Measurements from ENCODE around the gene GYS1.
A peak's percentile ranks its signal among the peaks of the same experiment; 100 is the strongest.

The GYS1 gene

DNA sequence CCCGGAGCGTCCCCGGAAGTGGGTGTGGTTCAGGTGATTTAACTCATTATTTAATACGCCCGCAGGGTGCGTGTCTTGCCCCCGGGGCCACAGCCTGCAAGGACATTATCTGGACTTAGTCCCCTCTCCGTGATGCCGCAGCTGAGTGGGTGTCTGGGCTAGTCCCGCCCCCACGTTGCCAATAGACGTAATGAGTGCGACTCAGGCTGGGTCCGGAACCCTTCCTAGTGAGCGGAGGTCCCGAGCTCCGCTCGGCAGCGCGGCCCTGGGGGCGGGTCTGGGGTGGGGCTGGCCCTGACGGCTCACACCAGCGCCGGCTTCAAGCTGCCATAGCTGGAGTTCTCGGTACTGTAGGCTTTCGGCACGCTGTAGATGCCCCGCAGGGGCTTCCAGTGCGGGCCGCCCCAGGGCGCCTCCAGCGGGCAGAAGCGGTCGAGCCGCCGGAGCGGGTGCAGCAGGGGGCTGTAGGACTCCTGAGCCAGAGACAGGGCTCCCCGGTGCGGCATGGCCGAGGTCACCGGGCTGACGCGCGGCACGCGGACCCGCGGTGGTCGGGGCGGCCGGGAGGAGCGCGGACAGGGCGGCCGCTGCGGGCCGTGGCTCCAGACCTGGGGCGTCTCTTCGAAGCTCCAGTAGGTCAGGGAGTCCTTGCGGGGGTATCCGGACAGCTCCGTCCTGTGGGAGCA lies 24.7 kb upstream of the GYS1 start:
- DNase-seq (ENCODE audit: low spot score) = peak; percentile 13

DNA sequence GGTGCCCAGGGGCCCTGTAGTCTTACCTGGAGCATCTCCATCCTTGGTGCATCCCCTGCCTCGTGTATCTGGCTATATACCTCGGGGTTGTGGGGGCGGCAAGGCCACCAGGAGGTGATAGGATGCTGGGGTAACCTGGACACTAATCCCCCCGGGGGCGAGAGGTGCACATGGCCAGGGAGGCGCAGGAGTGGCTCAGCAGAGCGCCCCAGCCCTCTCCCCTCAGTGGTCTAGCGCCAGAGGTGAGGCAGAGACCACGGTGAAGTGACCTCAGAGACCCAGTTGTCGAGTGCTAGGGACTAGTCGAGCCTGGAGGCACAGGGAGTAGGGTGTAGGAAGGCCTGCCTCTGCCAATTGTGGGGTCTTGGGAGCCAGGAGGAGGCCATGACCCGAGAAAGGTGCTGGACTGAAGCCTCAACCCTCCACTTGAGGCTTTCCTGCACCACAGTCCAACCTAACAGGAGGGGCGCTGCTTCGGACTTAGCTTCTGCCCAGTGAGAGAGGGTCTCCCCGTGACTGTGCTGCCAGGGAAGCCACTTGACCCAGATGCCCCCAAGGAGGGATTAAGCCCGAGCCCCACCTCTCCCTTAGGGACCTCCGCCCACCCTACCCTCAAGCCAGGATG lies 24.0 kb upstream of the GYS1 start, which contains the start of gene LHB:
TSS of gene LHB (minus strand) at position 51 of the 625 bp plus-strand sequence. CDS start at position 41, 10 bp downstream.
- DNase-seq (ENCODE audit: low spot score) = no peak

DNA sequence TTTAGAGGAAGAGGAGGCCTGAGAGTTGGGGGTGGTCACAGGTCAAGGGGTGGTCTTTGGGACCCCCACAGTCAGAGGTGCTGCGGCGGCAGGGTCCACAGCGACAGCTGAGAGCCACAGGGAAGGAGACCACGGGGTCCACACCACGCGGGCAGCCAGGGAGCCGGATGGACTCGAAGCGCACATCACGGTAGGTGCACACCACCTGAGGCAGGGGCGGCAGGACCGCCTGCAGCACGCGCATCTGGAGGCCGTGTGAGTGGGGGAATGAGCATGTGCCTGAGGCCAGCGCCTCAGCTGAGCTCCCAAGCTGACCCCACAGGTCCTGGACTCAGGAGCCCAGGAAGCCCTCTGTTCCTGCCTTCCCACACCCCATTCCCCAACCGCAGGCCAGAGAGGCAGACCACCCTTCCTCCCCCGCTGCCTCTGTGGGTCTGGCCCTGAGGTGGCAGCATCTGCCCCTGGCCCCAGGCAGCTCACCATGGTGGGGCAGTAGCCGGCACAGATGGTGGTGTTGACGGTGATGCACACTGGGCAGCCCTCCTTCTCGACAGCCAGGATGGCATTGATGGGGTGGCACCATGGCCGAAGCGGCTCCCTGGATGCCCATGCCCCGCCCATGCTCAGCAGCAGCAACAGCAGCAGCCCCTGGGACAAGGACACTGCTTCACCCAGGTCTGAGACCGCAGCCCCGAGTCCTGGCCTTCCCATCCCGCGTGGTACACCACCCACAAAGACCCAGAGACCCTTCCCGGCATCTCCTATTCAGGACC lies 23.1 kb upstream of the GYS1 start:
- DNase-seq (ENCODE audit: low spot score) = no peak

DNA sequence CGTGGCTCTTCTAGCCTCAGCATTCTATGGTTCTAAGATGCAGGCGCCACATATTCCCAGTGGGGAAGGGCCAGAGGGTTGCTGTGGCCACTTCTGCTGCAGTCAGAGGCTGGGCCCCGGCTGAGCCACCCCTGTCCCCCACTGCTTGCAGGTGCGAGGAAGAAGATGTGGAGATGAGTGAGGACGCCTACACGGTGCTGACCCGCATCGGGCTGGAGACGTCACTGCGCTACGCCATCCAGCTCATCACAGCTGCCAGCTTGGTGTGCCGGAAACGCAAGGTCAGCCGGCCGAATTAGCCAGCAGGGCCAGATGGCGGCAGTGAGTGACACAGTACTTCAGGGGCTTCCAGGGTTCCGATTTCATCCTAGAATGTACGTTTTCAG lies 21.8 kb upstream of the GYS1 start:
- no peak for DNase-seq (ENCODE audit: low spot score)

DNA sequence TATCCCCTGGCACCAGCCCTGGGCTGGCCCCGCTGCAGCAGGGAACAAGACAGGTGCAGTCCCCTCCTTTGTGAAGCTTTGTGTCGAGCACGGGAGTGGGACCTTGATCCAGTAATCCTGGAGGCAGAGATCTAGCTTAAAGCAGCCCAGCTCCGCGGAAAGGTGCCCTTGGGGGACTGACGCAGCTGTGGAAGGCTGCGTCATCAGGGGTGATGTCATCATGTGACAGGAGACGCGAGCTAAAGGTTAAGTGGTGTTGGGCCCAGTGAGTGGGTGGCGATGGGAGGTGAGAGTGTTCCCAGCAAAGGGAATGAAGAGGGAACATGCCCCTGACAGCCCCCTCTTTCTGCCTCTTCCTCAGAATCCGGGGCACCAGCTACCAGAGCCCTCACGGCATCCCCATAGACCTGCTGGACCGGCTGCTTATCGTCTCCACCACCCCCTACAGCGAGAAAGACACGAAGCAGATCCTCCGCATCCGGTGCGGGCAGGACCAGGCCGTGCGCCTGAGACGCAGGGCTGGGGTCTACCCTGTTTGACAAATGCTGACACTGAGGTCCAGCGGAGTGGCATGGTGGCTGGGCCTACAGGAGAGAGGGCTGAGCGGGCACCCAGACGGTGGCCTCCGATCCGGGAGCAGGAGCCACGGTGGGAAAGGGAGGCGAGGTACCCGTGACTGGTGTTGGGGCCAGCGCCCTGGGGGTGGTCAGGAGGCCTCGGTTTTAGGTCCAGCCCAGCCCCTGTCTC lies 21.2 kb upstream of the GYS1 start:
- DNase-seq (ENCODE audit: low spot score) = no peak

DNA sequence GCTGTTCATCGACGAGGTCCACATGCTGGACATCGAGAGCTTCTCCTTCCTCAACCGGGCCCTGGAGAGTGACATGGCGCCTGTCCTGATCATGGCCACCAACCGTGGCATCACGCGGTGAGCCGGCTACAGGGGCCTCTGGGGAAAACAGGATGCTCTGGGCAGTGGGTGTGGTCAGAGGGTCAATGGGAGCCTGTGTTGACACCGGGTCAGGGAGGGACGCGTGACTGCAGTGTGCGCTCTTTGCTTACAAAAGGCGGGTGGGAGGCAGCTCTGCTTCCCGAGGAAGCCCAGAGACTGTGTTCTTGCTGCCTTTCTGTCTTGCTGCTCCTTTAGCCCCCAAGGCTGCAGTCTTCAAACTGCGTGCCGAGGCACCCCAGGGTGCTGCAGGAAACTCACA lies 18.1 kb upstream of the GYS1 start:
- no peak for DNase-seq (ENCODE audit: low spot score)

DNA sequence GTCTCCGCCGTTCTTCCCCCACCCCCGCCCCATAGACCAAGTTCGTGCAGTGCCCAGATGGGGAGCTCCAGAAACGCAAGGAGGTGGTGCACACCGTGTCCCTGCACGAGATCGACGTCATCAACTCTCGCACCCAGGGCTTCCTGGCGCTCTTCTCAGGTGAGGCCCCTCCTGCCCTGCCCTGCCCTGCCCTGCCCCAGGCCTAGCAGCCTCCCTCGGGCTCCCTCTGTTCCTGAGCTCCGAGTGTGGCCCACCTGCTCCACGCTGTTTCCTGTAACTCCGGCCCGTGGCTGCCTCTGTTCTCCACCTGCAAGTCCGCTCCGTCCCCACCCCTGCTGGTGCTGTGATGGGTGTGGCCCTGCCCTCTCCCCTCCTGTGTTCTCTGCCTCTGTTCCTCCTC lies 17.3 kb upstream of the GYS1 start:
- no peak for DNase-seq (ENCODE audit: low spot score)

DNA sequence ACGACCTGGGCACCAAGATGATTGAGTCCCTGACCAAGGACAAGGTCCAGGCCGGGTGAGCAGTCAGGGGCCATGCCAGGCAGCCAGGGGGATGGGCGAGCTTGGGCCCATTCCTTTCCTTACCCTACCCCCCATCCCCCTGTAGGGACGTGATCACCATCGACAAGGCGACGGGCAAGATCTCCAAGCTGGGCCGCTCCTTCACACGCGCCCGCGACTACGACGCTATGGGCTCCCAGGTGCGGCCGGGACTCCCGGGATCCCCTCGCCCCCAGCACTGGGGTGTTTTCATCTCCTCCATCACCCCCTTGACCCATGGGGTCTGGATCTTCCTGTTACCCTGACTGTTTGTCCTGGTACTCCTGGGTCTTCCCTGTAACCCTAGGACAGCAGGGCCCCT lies 16.7 kb upstream of the GYS1 start:
- no peak for DNase-seq (ENCODE audit: low spot score)

DNA sequence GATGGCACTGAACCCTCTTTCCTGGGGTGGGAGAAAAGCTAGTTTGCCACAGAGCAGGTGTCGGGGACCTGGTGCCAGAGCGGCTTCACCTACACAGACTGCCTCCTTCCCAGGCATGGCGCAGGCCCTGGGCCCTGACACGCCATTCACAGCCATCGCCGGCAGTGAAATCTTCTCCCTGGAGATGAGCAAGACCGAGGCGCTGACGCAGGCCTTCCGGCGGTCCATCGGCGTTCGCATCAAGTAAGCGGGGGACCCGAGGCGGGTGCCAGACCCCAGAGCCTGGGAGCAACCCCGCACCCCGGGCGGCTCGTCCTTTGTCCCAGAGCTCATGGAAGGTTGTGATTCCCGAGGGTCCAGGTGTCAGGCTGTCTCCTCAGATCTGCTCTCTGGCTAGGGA lies 13.8 kb upstream of the GYS1 start:
- no peak for DNase-seq (ENCODE audit: low spot score)

DNA sequence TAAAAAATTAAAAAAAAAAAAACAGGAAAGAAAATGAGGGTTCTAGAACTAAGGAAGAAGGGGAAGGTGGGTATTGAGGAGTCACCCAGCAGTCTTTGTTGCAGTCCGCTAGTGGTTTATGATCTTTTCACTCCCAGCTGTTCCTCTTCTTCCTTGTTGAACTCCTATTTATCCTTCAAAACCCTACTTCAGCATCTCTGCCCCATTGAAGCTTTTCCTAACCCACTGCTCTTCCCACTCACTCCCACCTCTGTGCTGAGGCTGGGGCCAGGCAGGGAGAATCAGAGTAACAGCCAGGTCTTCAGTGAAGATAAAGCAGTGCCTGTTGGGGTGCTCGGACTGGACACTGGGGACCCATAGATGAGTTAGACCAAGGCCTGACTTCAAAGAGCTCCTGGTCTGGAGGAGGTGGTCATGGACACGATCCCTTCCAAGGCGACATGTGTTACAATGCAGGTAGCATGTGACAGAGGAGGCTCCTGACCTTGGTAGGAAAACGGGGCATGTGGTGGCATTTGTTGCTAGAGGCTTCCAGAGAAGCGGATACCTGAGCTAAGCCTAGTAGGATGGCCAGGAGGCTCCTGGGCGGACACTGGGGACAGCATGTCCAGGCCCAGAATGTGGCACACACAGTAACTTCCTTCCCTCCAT lies 12.0 kb upstream of the GYS1 start:
- DNase-seq (ENCODE audit: low spot score) = no peak

DNA sequence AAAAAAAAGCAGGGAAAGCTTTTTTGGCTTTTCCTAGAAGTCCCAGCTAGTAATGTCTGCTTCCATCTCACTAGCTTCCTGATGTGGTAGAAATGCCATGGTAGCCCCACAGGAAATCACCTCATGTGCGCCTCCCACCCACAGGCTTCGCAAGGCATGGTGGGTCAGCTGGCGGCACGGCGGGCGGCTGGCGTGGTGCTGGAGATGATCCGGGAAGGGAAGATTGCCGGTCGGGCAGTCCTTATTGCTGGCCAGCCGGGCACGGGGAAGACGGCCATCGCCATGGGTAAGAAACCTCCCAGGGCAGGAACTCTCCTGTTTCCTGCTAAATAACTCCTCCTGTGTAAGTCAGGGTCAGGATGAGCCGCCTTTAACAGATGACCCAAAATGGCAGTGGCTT lies 11.0 kb upstream of the GYS1 start:
- no peak for DNase-seq (ENCODE audit: low spot score)

DNA sequence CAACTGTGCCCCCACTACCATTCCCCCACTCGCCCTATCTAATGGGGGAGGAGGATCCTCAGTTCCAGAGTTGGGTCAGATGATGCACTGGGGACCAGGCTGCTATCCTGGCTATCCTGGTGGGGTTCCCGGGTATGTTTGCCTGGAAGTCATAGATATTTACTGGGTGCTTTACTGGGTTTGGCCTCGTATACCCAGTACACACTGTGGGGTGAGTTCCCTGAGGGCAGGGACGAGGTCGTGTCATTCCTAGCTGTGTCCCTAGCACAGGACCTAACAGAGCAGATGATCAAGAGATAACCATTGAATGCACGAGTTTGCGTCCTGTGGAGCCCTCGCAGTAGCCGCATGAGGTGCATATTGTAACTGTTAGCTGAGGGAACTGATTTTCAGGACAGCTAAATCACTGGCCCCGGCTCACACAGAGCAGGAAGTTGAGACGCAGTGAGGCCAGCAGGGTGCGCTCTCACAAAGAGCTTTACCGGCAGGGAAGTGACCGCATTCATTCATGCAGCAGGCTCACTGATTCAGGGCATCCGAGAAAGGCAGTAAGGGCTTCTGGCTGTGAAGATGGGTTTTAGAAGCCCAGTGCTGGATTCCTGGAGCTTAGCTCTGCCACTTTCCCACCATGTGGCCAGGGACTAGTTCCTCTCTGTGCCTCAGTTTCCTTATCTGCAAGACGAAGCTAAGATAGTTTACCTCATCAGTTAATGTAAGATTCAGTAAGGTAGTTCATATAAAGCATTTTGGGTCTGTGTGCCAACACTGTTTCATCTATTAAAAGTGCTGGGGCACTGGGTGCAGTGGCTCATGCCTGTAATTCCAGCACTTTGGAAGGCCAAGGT lies 6.6 kb upstream of the GYS1 start:
- peak; percentile 58 for DNase-seq (ENCODE audit: low spot score)

DNA sequence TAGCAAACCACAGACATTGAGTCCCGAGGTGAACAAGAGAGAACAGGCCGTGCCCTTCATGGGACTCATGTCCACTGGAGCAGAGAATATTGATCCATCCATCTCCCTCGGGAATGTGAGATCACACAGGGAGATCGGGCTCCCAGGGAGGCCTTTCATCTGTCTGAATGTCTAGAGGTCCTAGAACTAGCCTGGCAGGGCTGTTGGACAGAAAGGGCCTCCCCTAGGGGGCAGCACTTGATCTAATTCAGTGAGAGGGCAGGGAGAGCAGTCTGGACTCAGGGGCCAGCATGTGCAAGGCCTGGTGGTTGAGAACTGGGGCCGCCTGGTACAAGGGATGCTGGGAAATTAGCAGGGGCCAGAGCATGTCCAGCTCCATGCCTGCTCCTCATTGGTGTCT lies 4.9 kb upstream of the GYS1 start:
- peak; percentile 64 for DNase-seq (ENCODE audit: low spot score)

DNA sequence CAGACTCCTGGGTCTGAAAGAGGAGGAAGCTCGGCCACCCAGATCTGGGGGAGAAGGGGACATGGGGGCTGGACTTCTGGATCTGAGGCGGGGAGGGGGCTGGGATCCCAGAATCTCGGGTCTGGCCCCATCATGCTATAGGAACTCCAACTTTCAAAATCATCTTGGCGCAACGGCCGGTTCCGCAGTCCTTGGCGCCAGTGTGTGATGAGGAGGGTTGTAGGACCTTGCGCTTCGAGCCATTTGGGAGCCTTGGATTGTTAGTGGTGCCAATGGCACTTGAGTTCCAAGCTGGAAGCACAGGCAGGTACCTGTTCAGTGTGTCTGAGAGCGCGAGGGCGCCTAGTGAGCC lies 902 bp upstream of the GYS1 start:
- no peak for DNase-seq (ENCODE audit: low spot score)

DNA sequence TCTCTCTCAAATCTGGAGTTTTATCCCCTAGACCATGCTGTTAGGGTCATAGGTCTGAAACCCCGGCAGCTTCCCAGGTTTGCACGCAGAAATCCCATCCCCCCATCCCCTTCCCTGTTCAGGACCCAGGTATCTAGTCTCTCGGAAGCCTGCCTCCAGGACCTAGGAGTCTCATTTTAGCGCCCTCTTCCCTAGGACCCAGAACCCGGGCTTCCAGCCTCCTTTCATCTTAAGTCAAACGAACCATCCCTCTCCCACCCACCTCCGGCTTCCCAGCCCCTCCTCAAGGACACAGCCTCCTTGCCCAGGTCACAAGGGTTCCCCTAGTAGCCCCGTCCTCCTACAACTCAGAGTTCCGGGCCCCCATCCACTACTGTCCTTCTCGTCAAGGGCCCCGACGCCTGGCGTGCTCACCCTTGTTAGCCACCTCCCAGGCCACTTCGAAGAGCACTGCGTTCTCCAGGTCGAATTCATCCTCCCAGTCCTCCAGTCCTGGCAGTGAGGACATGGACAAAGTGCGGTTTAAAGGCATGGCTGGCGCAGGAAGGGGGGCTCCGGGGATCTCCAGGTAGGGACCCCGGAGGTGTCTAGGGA lies 431 bp downstream of the GYS1 start:
- peak; percentile 15 for DNase-seq (ENCODE audit: low spot score)

DNA sequence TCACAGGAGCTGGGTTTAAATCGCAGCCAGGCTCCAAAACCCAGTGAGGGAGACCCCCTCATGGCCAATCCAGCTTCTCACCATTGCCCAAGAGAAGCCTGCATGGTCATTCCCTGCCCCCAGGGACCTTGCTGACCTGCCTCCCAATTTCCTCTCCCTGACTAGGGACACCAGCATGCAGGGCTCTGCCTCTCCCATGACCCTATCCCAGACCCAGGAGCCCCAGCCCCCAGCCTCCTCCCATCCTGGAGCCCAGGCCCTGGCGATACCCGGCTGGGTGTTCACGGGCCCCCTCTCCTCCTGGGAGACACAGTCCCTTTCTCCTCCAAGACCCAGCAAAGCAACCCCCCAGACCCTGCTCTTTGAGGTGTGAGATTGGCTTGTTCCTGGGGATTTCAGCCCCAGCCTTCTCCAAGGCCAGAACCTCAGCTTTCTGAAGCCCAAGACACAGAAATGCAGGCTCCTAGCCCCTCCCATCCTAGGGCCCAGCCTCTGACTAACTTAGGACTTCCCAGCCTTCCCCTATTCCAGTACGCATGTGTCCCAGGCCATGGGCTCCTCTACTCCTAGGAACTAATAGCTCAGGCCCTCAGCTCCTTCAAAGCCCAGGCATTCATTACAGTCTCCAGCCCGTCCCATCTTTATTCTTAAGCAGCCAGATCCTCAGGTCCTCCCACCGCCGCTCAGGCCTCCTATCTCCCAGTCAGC lies 1.1 kb downstream of the GYS1 start:
- no peak for DNase-seq (ENCODE audit: low spot score)

DNA sequence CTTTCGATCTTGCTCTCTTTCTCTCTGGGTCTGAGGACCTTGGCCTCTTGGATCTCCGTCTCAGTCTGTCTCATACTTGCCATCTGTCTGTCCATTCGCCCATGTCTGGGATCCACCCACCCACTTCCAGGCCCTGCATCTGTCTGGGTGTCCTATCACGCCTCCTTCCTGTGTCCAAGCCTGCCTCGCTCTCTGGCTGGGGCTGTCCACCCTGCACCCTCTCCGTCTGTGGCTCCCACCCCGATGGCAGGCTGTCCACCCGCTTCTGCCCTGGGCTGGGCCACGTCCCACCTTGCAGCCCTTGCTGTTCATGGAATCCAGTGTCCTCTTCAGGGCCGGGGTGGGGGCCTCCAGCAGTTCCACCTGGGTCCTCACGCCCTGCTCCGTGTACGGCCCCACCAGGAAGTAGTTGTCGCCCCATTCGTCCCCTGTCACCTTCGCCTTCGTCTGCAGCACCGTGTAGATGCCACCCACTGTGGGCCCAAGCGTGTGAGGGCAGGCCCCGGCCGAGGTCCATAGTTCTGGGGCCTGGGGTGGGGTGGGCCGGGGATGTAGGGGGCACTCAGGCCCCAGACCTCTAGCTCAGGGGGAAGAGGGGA lies 2.0 kb downstream of the GYS1 start:
- no peak for DNase-seq (ENCODE audit: low spot score)

DNA sequence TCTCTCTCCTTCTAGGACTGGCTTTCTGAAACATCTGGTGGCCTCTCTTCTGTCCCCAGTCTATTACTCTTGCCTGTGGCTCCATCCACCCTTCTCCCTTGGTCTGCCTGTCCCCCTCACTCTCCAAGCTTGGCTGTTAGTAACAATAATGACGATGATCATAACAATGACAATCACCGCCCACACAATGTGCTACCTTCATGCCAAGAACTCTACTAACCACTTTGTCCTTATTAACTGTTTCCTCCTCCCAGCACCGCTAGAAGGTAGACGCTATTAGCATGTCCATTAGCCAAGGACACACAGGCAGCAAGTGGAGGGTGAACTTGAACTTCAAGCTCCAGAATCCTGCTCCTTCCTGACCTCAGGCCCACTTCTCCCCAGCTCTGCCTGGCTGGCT lies 2.7 kb downstream of the GYS1 start:
- DNase-seq (ENCODE audit: low spot score) = no peak

DNA sequence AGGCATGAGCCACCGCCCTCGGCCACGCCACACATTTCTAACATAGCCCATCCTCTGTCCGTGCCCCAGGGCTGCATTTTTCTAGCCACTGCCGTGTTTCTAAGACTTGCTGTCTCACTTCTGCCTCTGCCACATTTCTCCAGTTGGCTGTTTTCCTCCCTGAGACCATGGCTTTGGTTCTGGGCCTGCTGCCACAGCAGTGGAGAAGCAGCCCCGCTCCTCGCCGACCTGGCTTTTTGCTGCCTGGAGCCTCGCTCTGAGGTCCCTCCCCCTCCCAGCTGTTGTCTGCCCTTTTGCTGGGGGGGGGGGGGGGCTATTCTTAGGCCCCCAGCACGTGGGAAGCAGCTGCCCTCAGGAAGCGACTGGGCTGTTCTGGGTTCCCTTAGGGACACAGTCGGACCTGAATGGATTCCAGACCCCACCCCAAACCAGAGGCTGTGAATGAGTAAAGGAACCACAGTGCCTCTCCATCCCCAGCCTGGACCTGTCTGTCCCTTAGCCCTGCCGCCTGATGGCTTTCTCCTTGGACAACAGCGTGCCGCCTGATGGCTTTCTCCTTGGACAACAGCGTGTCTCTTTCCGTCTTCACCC lies 3.3 kb downstream of the GYS1 start:
- DNase-seq (ENCODE audit: low spot score) = no peak
